Thyroid gland (tissue), 4 donors: ENCODE results near the gene ASCL1.

Source experiments
- CTCF ChIP-seq, 6 experiments: fragments of 200-600 bp in 3 of 6; fragments of 450-650 bp in 3 of 6; sonication (generic) in 3 of 6; IDR thresholded peaks; one replicate each; pipeline ENCODE4 v1.5.1; 2016 to 2019; ENCODE audit warnings: antibody characterized with exemption in 6 of 6, mild to moderate bottlenecking in 2 of 6, inconsistent platforms in 1 of 6, moderate library complexity in 1 of 6
- POLR2A ChIP-seq, 2 donors: fragments of 450-650 bp; IDR thresholded peaks; one replicate each; pipeline ENCODE4 v1.6.1; 2017; ENCODE audit warnings: antibody characterized with exemption in 2 of 2, mild to moderate bottlenecking in 2 of 2, moderate library complexity in 1 of 2

DNA sequence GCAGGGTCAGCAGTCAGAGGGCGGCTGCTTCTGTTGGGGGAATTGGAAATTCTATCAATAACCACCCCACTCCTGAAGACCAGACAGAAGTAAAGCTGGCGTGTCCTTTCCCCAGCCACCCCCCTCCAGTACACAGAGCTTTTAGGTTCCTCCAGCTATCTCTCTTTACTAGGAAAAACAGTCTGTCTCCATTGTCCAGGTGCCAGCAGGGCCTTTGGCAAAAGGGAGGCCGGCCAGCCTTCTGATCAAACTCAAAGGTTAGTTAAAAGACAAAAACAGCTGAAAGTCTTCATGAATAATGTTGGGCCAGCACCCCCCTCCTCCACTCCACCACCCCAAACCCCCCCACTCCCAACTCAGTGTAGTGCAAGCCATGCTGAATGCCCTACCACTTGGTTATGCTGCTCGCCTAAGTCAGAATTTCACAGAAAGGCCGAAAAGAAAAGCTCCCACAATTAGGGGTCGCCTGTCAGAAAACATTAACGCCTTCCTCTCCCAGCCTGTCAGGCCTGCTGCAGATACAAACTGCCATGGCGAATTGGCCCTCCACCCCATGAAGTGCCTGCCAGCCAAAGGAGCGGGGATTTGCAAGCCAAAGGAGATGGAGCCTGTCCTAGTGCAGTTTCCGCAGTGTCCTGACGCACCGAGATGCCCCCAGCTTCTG lies 8.9 kb downstream of the ASCL1 start:
- TF ChIP-seq POLR2A (IDR thresholded peaks at IDR 0.05) (no peak), CTCF (IDR thresholded peaks at IDR 0.05) (no peak)
